PC-3 (cell line): ENCODE data around the gene EFEMP1. TPM values are rescaled to one million over a fixed set of nuclear protein-coding genes. Genes with fewer than 3 reads are reported as not detected.
A peak's percentile ranks its signal among the peaks of the same experiment; 100 is the strongest.

Source experiments
- ATAC-seq: fragments of 200-7000 bp; cut with Tn5 transposase; 2 replicates; pipeline ENCODE4 v1.9.1; 2020; ENCODE audit warnings: mild to moderate bottlenecking, moderate library complexity
- BruUV-seq: library from RNA; stranded (reverse); fragments of 400-500 nt; replicated peaks from 2 replicates; lab custom pipeline; 2021; lab: Mats Ljungman, UMichigan
- CTCF ChIA-PET: fragments of 300-600 bp; sonication (Branson Sonifier 250); formaldehyde crosslinking; loops from one replicate; lab custom pipeline; 2022; ENCODE audit warnings: antibody characterized with exemption; lab: Charles Lee
- POLR2A ChIA-PET: fragments of 300-600 bp; sonication (Branson Sonifier 250); formaldehyde crosslinking; loops from one replicate; lab custom pipeline; 2022; ENCODE audit warnings: antibody characterized with exemption; ENCODE audit not compliant: unreplicated experiment; lab: Charles Lee
- DNase-seq: peaks from one replicate; pipeline ENCODE4 v3.0.0-alpha.2; 2015
- H2AFZ ChIP-seq: fragments of 300-600 bp; sonication (generic); 2 replicates; pipeline ENCODE4 v1.6.0; 2016; ENCODE audit warnings: antibody characterized with exemption, low read length
- H3F3A ChIP-seq: fragments of 300-600 bp; sonication (generic); one replicate; pipeline ENCODE4 v1.6.0; 2017; ENCODE audit warnings: antibody characterized with exemption, low read length, control low read depth, mild to moderate bottlenecking; ENCODE audit not compliant: unreplicated experiment
- H3K27ac ChIP-seq: fragments of 300-600 bp; sonication (generic); 2 replicates; pipeline ENCODE4 v1.5.1; 2016; ENCODE audit warnings: mild to moderate bottlenecking, low read length
- H3K27me3 ChIP-seq: fragments of 300-600 bp; sonication (generic); 2 replicates; pipeline ENCODE4 v1.6.1; 2016; ENCODE audit warnings: low read length, mixed read lengths
- H3K36me3 ChIP-seq: fragments of 300-600 bp; sonication (generic); 2 replicates; pipeline ENCODE4 v1.6.1; 2016; ENCODE audit warnings: low read depth, mixed run types, low read length, mixed read lengths
- H3K4me1 ChIP-seq: fragments of 300-600 bp; sonication (generic); 2 replicates; pipeline ENCODE4 v1.5.1; 2016; ENCODE audit warnings: low read length; ENCODE audit not compliant: insufficient read depth
- H3K4me2 ChIP-seq: fragments of 300-600 bp; sonication (generic); 2 replicates; pipeline ENCODE4 v1.6.0; 2016; ENCODE audit warnings: low read length
- H3K4me3 ChIP-seq: fragments of 300-600 bp; sonication (generic); 2 replicates; pipeline ENCODE4 v1.5.1; 2016; ENCODE audit warnings: mild to moderate bottlenecking, low read length, mixed read lengths
- H3K79me2 ChIP-seq: fragments of 300-600 bp; sonication (generic); 2 replicates; pipeline ENCODE4 v1.6.1; 2017; ENCODE audit warnings: low read length, mixed read lengths
- H3K9ac ChIP-seq: fragments of 300-600 bp; sonication (generic); 2 replicates; pipeline ENCODE4 v1.6.0; 2016; ENCODE audit warnings: mild to moderate bottlenecking, low read length
- H3K9me2 ChIP-seq: fragments of 300-600 bp; sonication (generic); replicated peaks from 2 replicates; pipeline ENCODE4 v1.6.1; 2016; ENCODE audit warnings: mixed run types, low read length, mixed read lengths
- H3K9me3 ChIP-seq: fragments of 300-600 bp; sonication (generic); 2 replicates; pipeline ENCODE4 v1.6.1; 2016; ENCODE audit warnings: low read length, mixed read lengths
- H4K20me1 ChIP-seq: fragments of 300-600 bp; sonication (generic); 2 replicates; pipeline ENCODE4 v1.6.1; 2016; ENCODE audit warnings: low read length, mixed read lengths
- CTCF ChIP-seq: fragments of 300-600 bp; sonication (generic); conservative IDR thresholded peaks from 2 replicates; pipeline ENCODE4 v1.5.1; 2017; ENCODE audit warnings: antibody characterized with exemption, low read depth, mild to moderate bottlenecking, low read length
- EZH2 ChIP-seq: fragments of 300-600 bp; sonication (generic); IDR thresholded peaks from one replicate; pipeline ENCODE4 v1.6.1; 2017; ENCODE audit warnings: antibody characterized with exemption, mild to moderate bottlenecking, low read length; ENCODE audit not compliant: unreplicated experiment
- EZH2phosphoT487 ChIP-seq: fragments of 300-600 bp; sonication (generic); IDR thresholded peaks from 2 replicates; pipeline ENCODE4 v1.6.1; 2018; ENCODE audit warnings: mild to moderate bottlenecking, antibody characterized with exemption, low read length, borderline replicate concordance
- intact Hi-C: fragments of 100-400 bp; cut with micrococcal nuclease; formaldehyde crosslinking; loops from 2 replicates; pipeline ENCODE4 v1.9.0; 2023
- total RNA-seq: library from RNA; depleted of rRNA; stranded (reverse); fragments of >200 nt; gene quantifications from 2 replicates; pipeline ENCODE4 v1.2.3, GENCODE V29; 2014

EFEMP1 gene
- total RNA-seq, 1 experiment from 2014 or later, result 59.6 TPM

GRCh38 chr2:55952415-55952814, 28.8 kb upstream of the EFEMP1 start:
- H3K79me2 ChIP-seq, result no peaks in the 10 kb centered on the region
- no peaks in the 10 kb centered on the region for H3K36me3 ChIP-seq
- H3K27ac ChIP-seq, result no peak overlapping the region
- no peak overlapping the region for H3K9ac ChIP-seq
- no TSS peak for BruUV-seq
- ChIA-PET CTCF (interaction anchor here (0.9 kb wide), 1 partner anchor 113 kb away, joined by 3 read pairs; no protein-coding TSS in a partner anchor), POLR2A (no interaction called here)
- intact Hi-C loops, result no loop called here
- H3K9me3 ChIP-seq, result no peaks in the 10 kb centered on the region
- H3K4me1 ChIP-seq, result peaks cover 15% of the 10 kb centered on the region
- no peaks in the 10 kb centered on the region for H3F3A ChIP-seq
- H3K4me2 ChIP-seq, result no peak overlapping the region
- H2AFZ ChIP-seq, result no peak overlapping the region
- H3K9me2 ChIP-seq, result no peaks in the 10 kb centered on the region
- H3K4me3 ChIP-seq, result no peak overlapping the region
- TF ChIP-seq EZH2phosphoT487, result no peak
- TF ChIP-seq CTCF, result no peak
- TF ChIP-seq EZH2, result no peak
- H3K27me3 ChIP-seq, result no peaks in the 10 kb centered on the region
- ATAC-seq (no peak), DNase-seq (no peak)
- no peaks in the 10 kb centered on the region for H4K20me1 ChIP-seq

GRCh38 chr2:55951533-55951932, 28.0 kb upstream of the EFEMP1 start:
- no peaks in the 10 kb centered on the region for H3K9me2 ChIP-seq
- POLR2A ChIA-PET, result no interaction called here
- CTCF ChIA-PET, result no interaction called here

GRCh38 chr2:55949613-55950012, 26.0 kb upstream of the EFEMP1 start:
- Histone ChIP-seq H3K4me2 (no peak overlapping the region), H4K20me1 (no peaks in the 10 kb centered on the region), H3K9ac (no peak overlapping the region), H3K9me3 (no peaks in the 10 kb centered on the region), H3K4me1 (peaks cover 20% of the 10 kb centered on the region), H3K9me2 (no peaks in the 10 kb centered on the region), H2AFZ (no peak overlapping the region), H3K79me2 (no peaks in the 10 kb centered on the region), H3K27me3 (no peaks in the 10 kb centered on the region), H3K36me3 (no peaks in the 10 kb centered on the region), H3K4me3 (no peak overlapping the region), H3K27ac (no peak overlapping the region), H3F3A (no peaks in the 10 kb centered on the region)
- BruUV-seq, result no TSS peak
- CTCF ChIA-PET, result no interaction called here
- no peak for TF ChIP-seq EZH2
- TF ChIP-seq EZH2phosphoT487, result no peak
- no peak for TF ChIP-seq CTCF
- no peak for DNase-seq
- ATAC-seq, result peak; percentile 48; the same call in 1 of the 2 replicates
- POLR2A ChIA-PET, result no interaction called here
- intact Hi-C loops, result no loop called here

More at GRCh38 chr2:55951533-55951932, 28.0 kb upstream of the EFEMP1 start:
- no peaks in the 10 kb centered on the region for H3K36me3 ChIP-seq
- H3K9ac ChIP-seq, result no peak overlapping the region
- H2AFZ ChIP-seq, result no peak overlapping the region
- H3K4me2 ChIP-seq, result no peak overlapping the region
- ATAC-seq, result no peak
- DNase-seq, result no peak
- intact Hi-C loops, result no loop called here
- BruUV-seq, result no TSS peak
- H3K27ac ChIP-seq, result no peak overlapping the region
- no peaks in the 10 kb centered on the region for H3F3A ChIP-seq
- H3K79me2 ChIP-seq, result no peaks in the 10 kb centered on the region
- H3K4me1 ChIP-seq, result peaks cover 12% of the 10 kb centered on the region
- TF ChIP-seq CTCF, result no peak
- H3K27me3 ChIP-seq, result no peaks in the 10 kb centered on the region
- no peaks in the 10 kb centered on the region for H3K9me3 ChIP-seq
- no peaks in the 10 kb centered on the region for H4K20me1 ChIP-seq
- no peak overlapping the region for H3K4me3 ChIP-seq
